H1 (cell line): ENCODE results near the gene RTKN2. TPM values are rescaled to one million over a fixed set of nuclear protein-coding genes. Genes with fewer than 3 reads are reported as not detected.

Source experiments
- CTCF ChIA-PET: fragments of 300-600 bp; sonication (Branson Sonifier 250); formaldehyde crosslinking; loops from one replicate; lab custom pipeline; 2021; ENCODE audit not compliant: partially characterized antibody; lab: Charles Lee
- POLR2A ChIA-PET: fragments of 300-600 bp; sonication (Branson Sonifier 250); formaldehyde crosslinking; loops from one replicate; lab custom pipeline; 2021; ENCODE audit warnings: inconsistent platforms; ENCODE audit not compliant: partially characterized antibody; lab: Charles Lee
- DNase-seq, 2 experiments: peaks; one replicate each; pipeline versions ENCODE4 v3.0.0 to v3.0.0-alpha.2; 2010 to 2022; ENCODE audit warnings: low spot score in 2 of 2, low read depth in 1 of 2, mixed read lengths in 1 of 2
- FAIRE-seq: peaks from 2 replicates; lab custom pipeline; 2011; peaks lifted over from hg19 to GRCh38; lab: Jason Lieb, UNC
- H2AFZ ChIP-seq: 2 replicates; pipeline ENCODE4 v1.8.1; 2012; ENCODE audit warnings: low read length, inconsistent platforms
- H2AK5ac ChIP-seq: 2 replicates; pipeline ENCODE4 v1.6.1; 2013; ENCODE audit warnings: low read depth, low read length
- H2BK120ac ChIP-seq: replicated peaks from 2 replicates; pipeline ENCODE3; 2013; ENCODE audit warnings: low read depth, low read length, inconsistent platforms
- H2BK12ac ChIP-seq: 2 replicates; pipeline ENCODE4 v1.6.1; 2013; ENCODE audit warnings: low read depth, low read length
- H2BK15ac ChIP-seq: 2 replicates; pipeline ENCODE4 v1.6.1; 2013; ENCODE audit warnings: low read length
- H2BK20ac ChIP-seq: 2 replicates; pipeline ENCODE4 v1.6.1; 2013; ENCODE audit warnings: low read length
- H2BK5ac ChIP-seq: 2 replicates; pipeline ENCODE4 v1.6.1; 2013; ENCODE audit warnings: low read depth, low read length
- H3K14ac ChIP-seq: 2 replicates; pipeline ENCODE4 v1.6.1; 2013; ENCODE audit warnings: inconsistent platforms; ENCODE audit not compliant: insufficient read length
- H3K18ac ChIP-seq: 2 replicates; pipeline ENCODE4 v1.6.1; 2013; ENCODE audit warnings: low read length; ENCODE audit errors: extremely low read depth
- H3K23ac ChIP-seq: 2 replicates; pipeline ENCODE4 v1.6.1; 2013; ENCODE audit warnings: inconsistent platforms; ENCODE audit not compliant: insufficient read length
- H3K23me2 ChIP-seq: 2 replicates; pipeline ENCODE4 v1.6.1; 2013; ENCODE audit warnings: low read depth, low read length
- H3K27ac ChIP-seq: 2 replicates; pipeline ENCODE4 v1.6.1; 2011; ENCODE audit warnings: low read depth, low read length, inconsistent platforms
- H3K27me3 ChIP-seq, 4 experiments: replicated peaks in 1 of 4; 1 replicate in 1 of 4; 2 replicates in 3 of 4; pipeline versions ENCODE4 v1.6.1 to v1.8.1; 2011 to 2013; ENCODE audit warnings: low read length in 3 of 4, mild to moderate bottlenecking in 3 of 4, inconsistent platforms in 2 of 4, mixed read lengths in 2 of 4, moderate library complexity in 1 of 4; ENCODE audit not compliant: control insufficient read depth in 3 of 4, insufficient read depth in 3 of 4; ENCODE audit errors: extremely low read depth in 1 of 4
- H3K36me3 ChIP-seq, 4 experiments: 2 replicates each; pipeline versions ENCODE4 v1.6.1 to v1.8.1; 2011 to 2013; ENCODE audit warnings: mild to moderate bottlenecking in 4 of 4, low read length in 3 of 4, moderate library complexity in 2 of 4, control low read depth in 1 of 4, inconsistent platforms in 1 of 4; ENCODE audit not compliant: insufficient read depth in 4 of 4, control insufficient read depth in 2 of 4
- H3K4ac ChIP-seq: replicated peaks from 2 replicates; pipeline ENCODE3; 2013; ENCODE audit warnings: low read length, low read depth, mixed read lengths, inconsistent platforms; ENCODE audit not compliant: insufficient read length
- H3K4me1 ChIP-seq, 4 experiments: replicated peaks in 1 of 4; 1 replicate in 1 of 4; 2 replicates in 3 of 4; pipeline versions ENCODE4 v1.6.1 to v1.8.1; 2011 to 2013; ENCODE audit warnings: low read length in 3 of 4, inconsistent platforms in 2 of 4, mixed read lengths in 1 of 4; ENCODE audit not compliant: insufficient read depth in 4 of 4, control insufficient read depth in 3 of 4
- H3K4me2 ChIP-seq, 2 experiments: 2 replicates each; pipeline versions ENCODE4 v1.6.1 to v1.8.1; 2011 to 2013; ENCODE audit warnings: low read depth in 2 of 2, low read length in 2 of 2, control low read depth in 1 of 2, inconsistent platforms in 1 of 2, mild to moderate bottlenecking in 1 of 2; ENCODE audit not compliant: insufficient read depth in 1 of 2
- H3K4me3 ChIP-seq, 4 experiments: fragments of 200-600, 300-600 bp in 1 of 4; sonication (generic), shearing (Covaris generic), sonication (Bioruptor Twin) in 1 of 4; 2 replicates each; pipeline versions ENCODE4 v1.5.1 to v1.8.1; 2011 to 2016; ENCODE audit warnings: low read length in 4 of 4, low read depth in 3 of 4, control low read depth in 2 of 4, inconsistent platforms in 2 of 4, mild to moderate bottlenecking in 2 of 4, mixed read lengths in 1 of 4, moderate library complexity in 1 of 4; ENCODE audit not compliant: insufficient read depth in 2 of 4; ENCODE audit errors: extremely low read depth in 1 of 4
- H3K56ac ChIP-seq: replicated peaks from 2 replicates; pipeline ENCODE3; 2013; ENCODE audit warnings: low read depth, mild to moderate bottlenecking, mixed read lengths, low read length, inconsistent platforms; ENCODE audit not compliant: insufficient read length
- H3K79me1 ChIP-seq: 2 replicates; pipeline ENCODE4 v1.6.1; 2013; ENCODE audit warnings: low read depth, low read length, control low read depth
- H3K79me2 ChIP-seq, 2 experiments: 2 replicates each; pipeline versions ENCODE4 v1.6.1 to v1.8.1; 2012 to 2013; ENCODE audit warnings: low read length in 2 of 2, mild to moderate bottlenecking in 2 of 2, inconsistent platforms in 1 of 2; ENCODE audit not compliant: insufficient read depth in 2 of 2, control insufficient read depth in 1 of 2
- H3K9ac ChIP-seq, 4 experiments: replicated peaks in 1 of 4; 1 replicate in 1 of 4; 2 replicates in 3 of 4; pipeline versions ENCODE4 v1.6.1 to v1.8.1; 2011 to 2013; ENCODE audit warnings: low read depth in 3 of 4, low read length in 3 of 4, control low read depth in 2 of 4, mild to moderate bottlenecking in 2 of 4, moderate library complexity in 2 of 4, inconsistent platforms in 1 of 4; ENCODE audit errors: extremely low read depth in 1 of 4
- H3K9me3 ChIP-seq, 2 experiments: 2 replicates each; pipeline versions ENCODE4 v1.6.1 to v1.8.1; 2012 to 2013; ENCODE audit warnings: mild to moderate bottlenecking in 2 of 2, moderate library complexity in 2 of 2, control low read depth in 1 of 2, inconsistent platforms in 1 of 2, low read depth in 1 of 2, low read length in 1 of 2, mixed read lengths in 1 of 2; ENCODE audit not compliant: insufficient read depth in 2 of 2
- H4K20me1 ChIP-seq, 2 experiments: replicated peaks in 1 of 2; 2 replicates each; pipeline versions ENCODE3 to v1.8.1; 2011 to 2013; ENCODE audit warnings: inconsistent platforms in 2 of 2, low read length in 2 of 2, mild to moderate bottlenecking in 1 of 2; ENCODE audit not compliant: insufficient read depth in 2 of 2, control insufficient read depth in 1 of 2
- H4K5ac ChIP-seq: 2 replicates; pipeline ENCODE4 v1.6.1; 2013; ENCODE audit warnings: low read length, low read depth, mixed read lengths, inconsistent platforms; ENCODE audit not compliant: insufficient read length
- H4K8ac ChIP-seq: 2 replicates; pipeline ENCODE4 v1.8.0; 2013; ENCODE audit warnings: mild to moderate bottlenecking, moderate library complexity, low read length, inconsistent platforms; ENCODE audit not compliant: insufficient read depth; ENCODE audit errors: extremely low read depth
- H4K91ac ChIP-seq: replicated peaks from 2 replicates; pipeline ENCODE3; 2013; ENCODE audit warnings: low read length, mixed read lengths, inconsistent platforms; ENCODE audit not compliant: insufficient read length
- ASH2L ChIP-seq: fragments of 200-600, 300-600 bp; sonication (generic); IDR thresholded peaks from one replicate; pipeline ENCODE4 v1.7.1; 2017; ENCODE audit warnings: low read length
- ATF3 ChIP-seq: IDR thresholded peaks from 2 replicates; pipeline ENCODE4 v1.6.1; 2011; ENCODE audit warnings: low read depth, mild to moderate bottlenecking, low read length; ENCODE audit not compliant: insufficient read depth
- BCL11A ChIP-seq, 2 experiments: IDR thresholded peaks; one replicate each; pipeline ENCODE4 v1.6.1; 2011; ENCODE audit warnings: low read depth in 2 of 2, low read length in 2 of 2, mild to moderate bottlenecking in 2 of 2
- EGR1 ChIP-seq: IDR thresholded peaks from 2 replicates; pipeline ENCODE4 v1.6.1; 2011; ENCODE audit warnings: low read depth, low read length, borderline replicate concordance
- KDM1A ChIP-seq: fragments of 200-600, 300-600 bp; sonication (generic); IDR thresholded peaks from 2 replicates; pipeline ENCODE4 v1.7.1; 2016; ENCODE audit warnings: mild to moderate bottlenecking, low read length, borderline replicate concordance
- RNF2 ChIP-seq: fragments of 200-900, 300-1000 bp; sonication (generic); IDR thresholded peaks from 2 replicates; pipeline ENCODE4 v1.7.1; 2016; ENCODE audit warnings: borderline replicate concordance, low read depth, mild to moderate bottlenecking, antibody characterized with exemption, low read length; ENCODE audit not compliant: poor library complexity, severe bottlenecking; ENCODE audit errors: missing control alignments
- SP1 ChIP-seq: IDR thresholded peaks from 2 replicates; pipeline ENCODE4 v1.6.1; 2011; ENCODE audit warnings: low read depth, low read length
- SP4 ChIP-seq: IDR thresholded peaks from 2 replicates; pipeline ENCODE4 v1.6.1; 2012; ENCODE audit warnings: low read length, inconsistent platforms
- SUZ12 ChIP-seq: fragments of 200-600 bp; sonication (generic); IDR thresholded peaks from 2 replicates; pipeline ENCODE4 v1.6.1; 2012; ENCODE audit warnings: mild to moderate bottlenecking, inconsistent platforms, low read length, moderate library complexity, mixed read lengths
- WGBS, 2 experiments: shearing (Covaris generic) in 1 of 2; methylation state at CpG; one replicate each; pipeline versions ENCODE4 v1.1.6 to v1.1.7; 2013 to 2015; ENCODE audit warnings: low lambda C conversion rate in 2 of 2, mixed read lengths in 2 of 2, inconsistent platforms in 1 of 2, low coverage in 1 of 2, missing lambda C conversion rate in 1 of 2; ENCODE audit not compliant: insufficient replicate concordance in 2 of 2, insufficient coverage in 1 of 2, insufficient read length in 1 of 2; ENCODE audit errors: extremely low coverage in 1 of 2, missing lambda C conversion rate in 1 of 2; 5-methylcytosine and 5-hydroxymethylcytosine counted together
- polyA plus RNA-seq, 7 experiments: library from polyadenylated mRNA; depleted of rRNA in 3 of 7; stranded (reverse) in 5 of 7; unstranded in 2 of 7; fragments of >200 nt in 5 of 7; fragments of 200-250 nt in 2 of 7; gene quantifications; 1 replicate in 5 of 7; 2 replicates in 1 of 7; 4 replicates in 1 of 7; pipeline versions ENCODE4 v1.2.1 to v1.2.3, GENCODE V29; 2011 to 2013; ENCODE audit warnings: missing spikeins in 2 of 7, mixed read lengths in 2 of 7
- total RNA-seq: library from RNA; stranded (reverse); fragmentation: NEBNext Ultra II Directional; extraction: Animal tissue kit (Norgen Biotek cat#: 25700); gene quantifications from 2 replicates; pipeline ENCODE4 v1.2.1, GENCODE V29; 2021

Gene RTKN2
- total and polyA plus RNA-seq, 2 of the 8 experiments (the other 6 are each of a cell fraction or from before 2014, with no cell fraction given): 5.1 to 24.6 TPM

DNA sequence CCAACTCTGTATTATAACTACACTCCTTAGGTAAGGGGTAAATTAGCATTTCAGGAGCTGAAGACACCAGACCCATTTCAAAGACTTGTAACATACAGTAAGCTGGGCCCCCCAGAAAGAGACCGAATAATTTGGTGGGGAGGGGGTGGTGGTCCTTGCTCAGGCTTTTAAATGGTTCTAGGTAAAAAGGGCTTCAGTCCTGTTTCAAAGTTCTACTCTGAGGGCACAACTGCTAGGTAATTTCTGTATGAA, 73.0 kb downstream of the RTKN2 start:
- CTCF ChIA-PET: no interaction called here

More for the DNA sequence above, 73.0 kb downstream of the RTKN2 start:
- H3K79me1 ChIP-seq: no peaks in the 10 kb centered on the region
- no peaks in the 10 kb centered on the region for H3K4me1 ChIP-seq
- no peaks in the 10 kb centered on the region for H3K23me2 ChIP-seq
- H3K9me3 ChIP-seq: no peaks in the 10 kb centered on the region
- no peak overlapping the region for H2BK20ac ChIP-seq
- no peak overlapping the region for H2BK15ac ChIP-seq
- H3K23ac ChIP-seq: no peak overlapping the region
- no peak overlapping the region for H2AFZ ChIP-seq
- H3K56ac ChIP-seq: no peak overlapping the region
- no peak overlapping the region for H3K4me3 ChIP-seq
- H2BK12ac ChIP-seq: no peak overlapping the region
- FAIRE-seq (no peak), DNase-seq (no peak)
- no peak overlapping the region for H4K8ac ChIP-seq
- H3K14ac ChIP-seq: no peak overlapping the region
- no peak overlapping the region for H4K91ac ChIP-seq
- no peak overlapping the region for H4K5ac ChIP-seq
- no peaks in the 10 kb centered on the region for H3K79me2 ChIP-seq
- H2BK120ac ChIP-seq: no peak overlapping the region
- no peak overlapping the region for H3K4ac ChIP-seq
- H3K4me2 ChIP-seq: no peak overlapping the region
- H3K18ac ChIP-seq: no peak overlapping the region
- H2AK5ac ChIP-seq: no peak overlapping the region
- H4K20me1 ChIP-seq: no peaks in the 10 kb centered on the region
- H3K36me3 ChIP-seq: peaks cover 0 to 27% (median 5%) of the 10 kb centered on the region in 4 experiments; a peak in 6 of 8 replicates
- 67% methylated on average over 1 of the region's 1 CpG; no CpG with 5 or more reads in 1 of the 2 experiments for WGBS, 2 experiments
- TF ChIP-seq BCL11A (IDR thresholded peaks at IDR 0.05; ENCODE audit: low read depth in 2 of 2, low read length in 2 of 2) (no peak), SP4 (no peak), ASH2L (no peak), SP1 (no peak), ATF3 (no peak), KDM1A (no peak), EGR1 (no peak), RNF2 (no peak), SUZ12 (no peak)
- no peak overlapping the region for H2BK5ac ChIP-seq
- POLR2A ChIA-PET: no interaction called here
- H3K27me3 ChIP-seq: no peaks in the 10 kb centered on the region
- H3K27ac ChIP-seq: no peak overlapping the region
- H3K9ac ChIP-seq: no peak overlapping the region
